ENCODE results near the gene FCN3. TPM values are rescaled to one million over a fixed set of nuclear protein-coding genes. Genes with fewer than 3 reads are reported as not detected.

Gene FCN3
- total and polyA plus RNA-seq, 10 of the 15 experiments (the other 5 are each of a cell fraction or from before 2014, with no cell fraction given), result 0.28 TPM; not detected in 9

DNA sequence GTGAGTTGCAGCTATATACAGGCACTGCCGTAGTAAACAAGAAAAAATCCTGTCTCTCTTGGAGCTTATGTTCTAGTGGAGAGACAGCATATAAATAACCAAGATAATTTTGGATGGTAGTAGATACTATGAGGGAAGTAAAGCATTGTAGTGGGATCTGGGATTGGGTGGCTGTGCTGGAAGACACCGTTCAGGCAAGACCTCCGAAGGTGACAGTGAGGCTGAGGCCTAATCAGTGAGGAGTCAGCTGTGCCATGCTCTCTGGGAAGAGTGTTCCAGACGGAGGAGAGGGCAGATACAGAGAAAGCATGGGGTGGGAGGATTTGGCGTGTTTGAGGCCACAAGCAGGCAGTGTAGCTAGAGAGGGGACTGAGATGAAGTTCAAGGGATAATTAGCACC lies 46.7 kb downstream of the FCN3 start (continued):
- TF ChIP-seq BMI1 (IDR thresholded peaks at IDR 0.05; ENCODE audit: borderline replicate concordance), result no peak
- TF ChIP-seq, protein P1, sequence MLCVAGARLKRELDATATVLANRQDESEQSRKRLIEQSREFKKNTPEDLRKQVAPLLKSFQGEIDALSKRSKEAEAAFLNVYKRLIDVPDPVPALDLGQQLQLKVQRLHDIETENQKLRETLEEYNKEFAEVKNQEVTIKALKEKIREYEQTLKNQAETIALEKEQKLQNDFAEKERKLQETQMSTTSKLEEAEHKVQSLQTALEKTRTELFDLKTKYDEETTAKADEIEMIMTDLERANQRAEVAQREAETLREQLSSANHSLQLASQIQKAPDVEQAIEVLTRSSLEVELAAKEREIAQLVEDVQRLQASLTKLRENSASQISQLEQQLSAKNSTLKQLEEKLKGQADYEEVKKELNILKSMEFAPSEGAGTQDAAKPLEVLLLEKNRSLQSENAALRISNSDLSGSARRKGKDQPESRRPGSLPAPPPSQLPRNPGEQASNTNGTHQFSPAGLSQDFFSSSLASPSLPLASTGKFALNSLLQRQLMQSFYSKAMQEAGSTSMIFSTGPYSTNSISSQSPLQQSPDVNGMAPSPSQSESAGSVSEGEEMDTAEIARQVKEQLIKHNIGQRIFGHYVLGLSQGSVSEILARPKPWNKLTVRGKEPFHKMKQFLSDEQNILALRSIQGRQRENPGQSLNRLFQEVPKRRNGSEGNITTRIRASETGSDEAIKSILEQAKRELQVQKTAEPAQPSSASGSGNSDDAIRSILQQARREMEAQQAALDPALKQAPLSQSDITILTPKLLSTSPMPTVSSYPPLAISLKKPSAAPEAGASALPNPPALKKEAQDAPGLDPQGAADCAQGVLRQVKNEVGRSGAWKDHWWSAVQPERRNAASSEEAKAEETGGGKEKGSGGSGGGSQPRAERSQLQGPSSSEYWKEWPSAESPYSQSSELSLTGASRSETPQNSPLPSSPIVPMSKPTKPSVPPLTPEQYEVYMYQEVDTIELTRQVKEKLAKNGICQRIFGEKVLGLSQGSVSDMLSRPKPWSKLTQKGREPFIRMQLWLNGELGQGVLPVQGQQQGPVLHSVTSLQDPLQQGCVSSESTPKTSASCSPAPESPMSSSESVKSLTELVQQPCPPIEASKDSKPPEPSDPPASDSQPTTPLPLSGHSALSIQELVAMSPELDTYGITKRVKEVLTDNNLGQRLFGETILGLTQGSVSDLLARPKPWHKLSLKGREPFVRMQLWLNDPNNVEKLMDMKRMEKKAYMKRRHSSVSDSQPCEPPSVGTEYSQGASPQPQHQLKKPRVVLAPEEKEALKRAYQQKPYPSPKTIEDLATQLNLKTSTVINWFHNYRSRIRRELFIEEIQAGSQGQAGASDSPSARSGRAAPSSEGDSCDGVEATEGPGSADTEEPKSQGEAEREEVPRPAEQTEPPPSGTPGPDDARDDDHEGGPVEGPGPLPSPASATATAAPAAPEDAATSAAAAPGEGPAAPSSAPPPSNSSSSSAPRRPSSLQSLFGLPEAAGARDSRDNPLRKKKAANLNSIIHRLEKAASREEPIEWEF (IDR thresholded peaks at IDR 0.05; ENCODE audit: insufficient replicate concordance, low read depth, low read length), result no peak
- TF ChIP-seq ELK1 (IDR thresholded peaks at IDR 0.05; ENCODE audit: low read depth, low read length), result no peak
- TF ChIP-seq ATF7 (IDR thresholded peaks at IDR 0.05; ENCODE audit: low read depth), result no peak

- in situ Hi-C loops (cut with MboI), result no loop called here
- 99% methylated on average over 15 of the region's 15 CpGs for WGBS (ENCODE audit: insufficient coverage, insufficient replicate concordance, low lambda C conversion rate, missing lambda C conversion rate)
- Histone ChIP-seq H3K79me2 (ENCODE audit: control insufficient read depth, insufficient read depth, low read length) (peaks cover 52% of the 10 kb centered on the region), H3K4me3 (no peak overlapping the region), H3K9ac (ENCODE audit: control insufficient read depth, insufficient read depth, low read length) (no peak overlapping the region), H3K4me1 (ENCODE audit: control insufficient read depth, insufficient read depth, low read length) (no peaks in the 10 kb centered on the region), H2AFZ (ENCODE audit: control insufficient read depth, low read depth, low read length) (no peak overlapping the region), H3K27ac (ENCODE audit: control insufficient read depth, insufficient read depth) (no peak overlapping the region), H3K4me2 (ENCODE audit: control insufficient read depth, insufficient read depth) (no peak overlapping the region), H3K9me3 (replicated peaks; ENCODE audit: control insufficient read depth, insufficient read depth, low read length) (no peaks in the 10 kb centered on the region), H3K27me3 (replicated peaks in 1 of 2; ENCODE audit: control insufficient read depth in 2 of 2, insufficient read depth in 2 of 2, low read length in 1 of 2) (no peaks in the 10 kb centered on the region), H3K36me3 (ENCODE audit: control insufficient read depth in 2 of 2, insufficient read depth in 2 of 2, low read length in 1 of 2) (peaks cover 6 to 17% of the 10 kb centered on the region in 2 experiments), H4K20me1 (ENCODE audit: control insufficient read depth, insufficient read depth) (no peaks in the 10 kb centered on the region; the same call in 1 of the 2 replicates)
- POLR2A ChIA-PET, result no interaction called here
- DNase-seq (ENCODE audit: low read depth, low spot score) (no peak), FAIRE-seq (no peak), ATAC-seq (no peak)
- TF ChIP-seq SPI1 (IDR thresholded peaks at IDR 0.05; ENCODE audit: borderline replicate concordance, insufficient read depth, low read depth, low read length) (no peak), PBX3 (IDR thresholded peaks at IDR 0.05; ENCODE audit: insufficient replicate concordance, low read depth, low read length) (no peak), PAX5 (IDR thresholded peaks at IDR 0.05; ENCODE audit: borderline replicate concordance, low read depth, low read length) (no peak), NFYA (IDR thresholded peaks at IDR 0.05; ENCODE audit: borderline replicate concordance, low read depth, low read length) (no peak), MEF2A (IDR thresholded peaks at IDR 0.05; ENCODE audit: insufficient read depth, low read depth, low read length) (no peak)
- TF ChIP-seq, protein P2, sequence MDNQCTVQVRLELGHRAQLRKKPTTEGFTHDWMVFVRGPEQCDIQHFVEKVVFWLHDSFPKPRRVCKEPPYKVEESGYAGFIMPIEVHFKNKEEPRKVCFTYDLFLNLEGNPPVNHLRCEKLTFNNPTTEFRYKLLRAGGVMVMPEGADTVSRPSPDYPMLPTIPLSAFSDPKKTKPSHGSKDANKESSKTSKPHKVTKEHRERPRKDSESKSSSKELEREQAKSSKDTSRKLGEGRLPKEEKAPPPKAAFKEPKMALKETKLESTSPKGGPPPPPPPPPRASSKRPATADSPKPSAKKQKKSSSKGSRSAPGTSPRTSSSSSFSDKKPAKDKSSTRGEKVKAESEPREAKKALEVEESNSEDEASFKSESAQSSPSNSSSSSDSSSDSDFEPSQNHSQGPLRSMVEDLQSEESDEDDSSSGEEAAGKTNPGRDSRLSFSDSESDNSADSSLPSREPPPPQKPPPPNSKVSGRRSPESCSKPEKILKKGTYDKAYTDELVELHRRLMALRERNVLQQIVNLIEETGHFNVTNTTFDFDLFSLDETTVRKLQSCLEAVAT (IDR thresholded peaks at IDR 0.05), result no peak
- RAD21 ChIA-PET (ENCODE audit: unreplicated experiment), result no interaction called here
- BruUV-seq (replicated peaks), result no TSS peak
- SMC1A ChIA-PET (ENCODE audit: uncharacterized antibody, unreplicated experiment), result interaction anchor here (1.4 to 1.5 kb wide), 2 partner anchors 40 to 41 kb away, joined by 3 read pairs; partner anchors contain the start of gene MAP3K6
- intact Hi-C loops (cut with micrococcal nuclease; ENCODE audit: unreplicated experiment), result loop anchor here (10.0 kb wide), 1 partner anchor 340 kb away; no protein-coding TSS in a partner anchor
- CTCF ChIA-PET, result interaction anchor here (1.2 to 2.2 kb wide), 2 partner anchors 28 to 65 kb away, joined by 3 to 10 read pairs; no protein-coding TSS in a partner anchor
Observed at GRCh38 chr1:27325286-27325685, 49.3 kb downstream of the FCN3 start.

All from GM12878 (cell line).